Stimulated activated CD8-positive, alpha-beta memory T cell treated with anti-CD3 and anti-CD28 coated beads, Interleukin-15, amount 100 ng/mL, for 48 hours (primary cell): ENCODE data around the gene PLRG1.
"Not testable (repeated sequence)": the region's sequence is repeated elsewhere in the genome, so short reads cannot be mapped to it uniquely, and the experiment has no call there.

ENCODE experiments used
- DNase-seq, 2 donors: peaks; one replicate each; pipeline ENCODE4 v3.0.0-alpha.2; 2020; ENCODE audit warnings: low read depth in 2 of 2

Gene PLRG1

GRCh38 chr4:154549894-154550790 lies at the start of gene PLRG1:
TSS of gene PLRG1 (minus strand) at chr4:154550400. CDS start at chr4:154550308, 92 bp downstream.
- peak; percentile 92 to 94 for DNase-seq

- no peak for DNase-seq
Measured at GRCh38 chr4:154597798-154598774, 47.9 kb upstream of the PLRG1 start.

GRCh38 chr4:154597281-154597680 lies 47.1 kb upstream of the PLRG1 start:
- not testable (repeated sequence) for DNase-seq

GRCh38 chr4:154595807-154596206 lies 45.6 kb upstream of the PLRG1 start:
- DNase-seq: no peak

- DNase-seq: not testable (repeated sequence)
Measured at GRCh38 chr4:154594343-154594742, 44.1 kb upstream of the PLRG1 start.

DNA sequence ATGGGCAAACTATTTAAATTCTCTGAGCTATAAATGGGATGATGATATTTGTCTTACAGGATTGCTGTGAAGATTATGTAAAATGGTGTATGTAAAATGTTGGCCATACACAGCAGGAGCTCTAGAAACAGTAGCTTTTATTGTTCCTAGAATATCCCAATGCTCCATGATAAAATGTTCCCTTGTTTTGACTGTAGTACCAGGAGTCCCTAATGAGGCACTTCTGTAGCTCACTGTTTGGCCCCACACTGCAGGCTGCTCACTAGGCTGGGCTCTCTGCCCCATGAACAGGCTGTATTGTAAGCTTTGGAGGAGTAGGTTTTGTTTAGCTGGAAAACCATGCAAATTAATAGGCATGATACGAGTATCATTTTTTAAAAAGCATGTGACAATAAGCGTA lies 43.7 kb upstream of the PLRG1 start:
- no peak for DNase-seq

DNA sequence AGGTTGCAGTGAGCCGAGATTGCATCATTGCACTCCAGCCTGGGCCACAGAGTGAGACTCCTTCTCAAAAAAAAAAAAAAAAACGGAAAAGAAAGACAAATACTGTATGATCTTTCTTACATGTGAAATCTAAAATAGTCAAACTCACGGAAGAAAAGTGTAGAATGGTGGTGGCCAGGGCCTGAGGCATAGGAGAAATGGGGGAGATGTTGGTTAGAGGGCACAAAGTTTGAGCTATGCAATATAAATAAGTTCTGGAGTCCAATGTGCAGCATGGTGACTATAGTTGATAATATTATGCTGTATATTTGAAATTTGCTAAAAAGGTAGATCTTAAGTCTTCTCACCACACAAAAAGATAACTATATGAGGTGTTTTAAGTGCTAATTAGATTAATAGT lies 41.7 kb upstream of the PLRG1 start:
- DNase-seq: no peak

DNA sequence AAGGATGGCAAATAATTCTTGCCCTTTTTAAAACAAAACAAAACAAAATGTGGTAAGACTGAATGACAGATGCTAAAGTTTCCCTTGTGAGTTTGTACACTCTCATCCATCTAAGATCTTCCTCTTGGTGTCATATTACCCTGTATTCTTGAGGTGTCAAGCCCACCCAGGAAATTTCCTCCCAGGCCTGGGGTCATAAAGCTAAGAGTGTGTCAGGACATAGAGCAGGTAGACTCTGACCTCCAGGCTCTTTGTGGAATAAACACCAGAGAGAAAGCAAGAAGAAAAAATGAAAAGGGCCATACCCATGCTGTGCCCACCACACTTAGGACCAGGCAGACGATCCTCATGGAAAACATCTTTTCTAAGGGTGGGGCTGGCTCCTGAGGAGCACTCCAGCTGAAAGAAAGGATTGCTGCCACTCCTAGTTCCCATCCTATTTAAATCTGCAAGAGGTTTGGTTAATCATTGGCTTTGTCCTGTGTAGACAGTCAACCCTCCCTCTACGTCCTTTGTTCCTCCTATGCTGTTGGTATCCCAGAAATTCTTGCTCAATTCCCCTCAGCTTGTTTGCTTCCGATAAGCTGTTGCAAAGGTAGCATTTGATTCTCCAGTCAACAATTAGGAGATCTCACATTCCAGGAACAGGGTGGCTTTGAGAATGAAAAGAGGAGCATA lies 40.3 kb upstream of the PLRG1 start, which contains the start of gene FGA:
TSS of gene FGA (minus strand) at position 414 of the 678 bp plus-strand sequence. CDS start at position 359, 55 bp downstream.
- DNase-seq: no peak

DNA sequence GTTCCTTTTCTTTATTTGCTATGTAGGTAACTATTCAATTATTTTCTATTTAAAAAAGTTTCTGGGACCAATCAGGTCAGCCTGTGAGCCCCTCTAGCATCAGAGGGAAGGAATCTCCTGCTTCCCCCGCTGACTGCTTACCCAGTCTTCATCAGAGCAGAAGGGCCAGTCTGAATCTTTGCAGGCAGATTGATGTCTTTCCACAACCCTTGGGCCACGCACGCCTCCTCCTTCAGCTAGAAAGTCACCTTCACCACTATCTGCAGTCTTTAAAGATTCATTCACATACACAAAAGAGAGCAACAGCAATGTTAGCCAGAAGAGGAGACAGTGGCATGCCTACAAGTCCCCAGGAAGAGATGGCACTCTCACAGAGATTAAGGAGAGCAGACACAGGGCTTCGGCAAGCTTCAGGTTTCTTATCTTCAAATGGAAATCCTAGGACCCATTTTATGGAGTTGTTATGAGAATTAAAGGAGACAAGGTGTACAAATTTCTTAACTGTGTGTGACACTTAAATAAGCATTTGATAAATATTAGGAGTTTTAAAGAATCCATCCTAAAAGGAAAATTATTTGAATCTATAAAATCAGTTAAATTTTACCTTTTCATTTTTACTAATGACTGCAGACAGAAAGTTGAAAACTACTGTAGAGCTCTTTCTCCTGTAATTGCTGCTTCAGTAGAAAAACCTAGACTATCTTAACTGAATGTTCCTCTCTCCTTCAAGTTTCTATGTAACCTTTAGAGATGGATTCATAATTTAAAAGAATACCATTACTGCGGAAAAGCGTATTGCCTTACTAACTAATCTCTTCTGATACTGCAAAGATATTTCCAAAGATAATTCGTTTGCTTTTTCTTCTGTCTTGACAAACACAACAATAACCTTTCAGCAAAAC lies 39.3 kb upstream of the PLRG1 start:
- DNase-seq: no peak

GRCh38 chr4:154588198-154588597 lies 38.0 kb upstream of the PLRG1 start:
- no peak for DNase-seq

GRCh38 chr4:154586296-154587033 lies 36.3 kb upstream of the PLRG1 start:
- DNase-seq: no peak

GRCh38 chr4:154585369-154586018 lies 35.3 kb upstream of the PLRG1 start:
- DNase-seq: no peak

GRCh38 chr4:154584259-154584658 lies 34.1 kb upstream of the PLRG1 start:
- no peak for DNase-seq

GRCh38 chr4:154583677-154584076 lies 33.5 kb upstream of the PLRG1 start:
- DNase-seq: no peak

GRCh38 chr4:154583230-154583629 lies 33.0 kb upstream of the PLRG1 start:
- DNase-seq: no peak

GRCh38 chr4:154582723-154583122 lies 32.5 kb upstream of the PLRG1 start:
- DNase-seq: no peak

DNA sequence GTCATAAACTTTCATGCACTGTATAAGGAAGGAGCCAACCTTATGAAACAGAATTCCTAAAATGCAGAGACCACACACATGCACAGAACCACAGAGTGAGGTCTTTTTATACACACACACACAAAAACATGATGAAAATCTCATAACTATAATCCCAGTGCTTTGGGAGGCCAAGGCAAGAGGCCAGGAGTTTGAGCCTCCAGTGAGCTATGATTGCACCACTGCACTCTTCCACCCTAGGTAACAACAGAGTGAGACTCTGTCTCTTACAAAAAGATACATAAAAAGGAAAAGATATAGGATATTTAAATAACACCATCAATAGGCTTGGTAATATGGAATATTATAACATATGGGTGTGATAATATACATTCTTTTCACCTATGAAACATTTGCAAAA lies 29.7 kb upstream of the PLRG1 start:
- no peak for DNase-seq

DNA sequence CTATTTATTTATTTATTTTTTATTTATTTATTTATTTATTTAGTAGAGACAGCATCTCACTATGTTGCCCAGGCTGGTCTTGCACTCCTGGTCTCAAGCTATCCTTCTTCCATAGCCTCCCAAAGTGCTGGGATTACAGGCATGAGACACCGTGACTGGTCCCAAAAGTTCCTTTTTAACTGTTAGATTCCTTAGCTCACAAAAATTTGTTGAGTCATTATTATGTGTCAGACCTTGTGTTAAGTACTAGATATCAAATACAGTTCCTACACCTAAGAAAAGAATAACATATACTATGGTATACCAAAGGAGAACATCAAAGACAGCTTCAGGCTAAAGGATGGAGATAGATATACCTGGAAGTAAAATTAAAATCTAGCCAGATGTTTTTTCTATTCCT lies 28.7 kb upstream of the PLRG1 start:
- no peak for DNase-seq

GRCh38 chr4:154577324-154577723 lies 27.1 kb upstream of the PLRG1 start:
- no peak for DNase-seq
